OCI-LY1 (cell line): ENCODE results near the gene DUSP16.
A peak's percentile ranks its signal among the peaks of the same experiment; 100 is the strongest.

Experiments
- H2AFZ ChIP-seq: fragments of 200-600 bp; sonication (generic), shearing (Covaris generic); 2 replicates; pipeline ENCODE4 v1.6.0; 2014; ENCODE audit warnings: antibody characterized with exemption, mild to moderate bottlenecking, low read length
- H3F3A ChIP-seq: fragments of 200-600 bp; sonication (generic), shearing (Covaris generic); 2 replicates; pipeline ENCODE4 v1.6.0; 2014; ENCODE audit warnings: mild to moderate bottlenecking, antibody characterized with exemption, low read length, moderate library complexity; ENCODE audit not compliant: insufficient read depth
- H3K27ac ChIP-seq: fragments of 200-600 bp; sonication (generic); 2 replicates; pipeline ENCODE4 v1.5.1; 2014; ENCODE audit warnings: low read length, mixed run types, mild to moderate bottlenecking, low read depth; ENCODE audit not compliant: poor library complexity, severe bottlenecking
- H3K27me3 ChIP-seq: fragments of 200-600 bp; sonication (generic); 2 replicates; pipeline ENCODE4 v1.6.0; 2014; ENCODE audit warnings: antibody characterized with exemption, mild to moderate bottlenecking, low read length, moderate library complexity; ENCODE audit not compliant: insufficient read depth
- H3K36me3 ChIP-seq: fragments of 200-600 bp; sonication (generic); 2 replicates; pipeline ENCODE4 v1.6.1; 2014; ENCODE audit warnings: mild to moderate bottlenecking, antibody characterized with exemption, low read length, moderate library complexity, mixed read lengths; ENCODE audit not compliant: insufficient read depth
- H3K4me1 ChIP-seq: fragments of 200-600 bp; sonication (generic); 2 replicates; pipeline ENCODE4 v1.5.1; 2014; ENCODE audit warnings: mild to moderate bottlenecking, low read length, moderate library complexity; ENCODE audit not compliant: insufficient read depth, severe bottlenecking
- H3K4me2 ChIP-seq: fragments of 200-600 bp; sonication (generic), shearing (Covaris generic); 2 replicates; pipeline ENCODE4 v1.6.1; 2014; ENCODE audit warnings: low read length
- H3K4me3 ChIP-seq: fragments of 200-600 bp; sonication (generic); 2 replicates; pipeline ENCODE4 v1.5.1; 2014; ENCODE audit warnings: low read length, low read depth, mild to moderate bottlenecking, mixed read lengths; ENCODE audit not compliant: poor library complexity, severe bottlenecking
- H3K79me2 ChIP-seq: fragments of 200-600 bp; shearing (Covaris generic); 2 replicates; pipeline ENCODE4 v1.6.1; 2016; ENCODE audit warnings: mixed run types, low read length, mixed read lengths; ENCODE audit not compliant: insufficient read depth
- H3K9ac ChIP-seq: fragments of 200-600 bp; sonication (generic), shearing (Covaris generic); 2 replicates; pipeline ENCODE4 v1.6.1; 2014; ENCODE audit warnings: mild to moderate bottlenecking, low read length, mixed read lengths
- H3K9me2 ChIP-seq: fragments of 200-600 bp; sonication (generic), shearing (Covaris generic); 2 replicates; pipeline ENCODE4 v1.6.1; 2014; ENCODE audit warnings: low read depth, mild to moderate bottlenecking, low read length, mixed read lengths
- H3K9me3 ChIP-seq: fragments of 200-600 bp; shearing (Covaris generic); 2 replicates; pipeline ENCODE4 v1.6.1; 2014; ENCODE audit warnings: low read length, mixed read lengths
- H4K20me1 ChIP-seq: fragments of 200-600 bp; sonication (generic), shearing (Covaris generic); 2 replicates; pipeline ENCODE4 v1.6.0; 2016; ENCODE audit warnings: mild to moderate bottlenecking, low read length; ENCODE audit not compliant: insufficient read depth
- CTCF ChIP-seq: fragments of 200-600 bp; sonication (generic), shearing (Covaris generic); IDR thresholded peaks from 2 replicates; pipeline ENCODE4 v1.5.1; 2017; ENCODE audit warnings: mild to moderate bottlenecking, antibody characterized with exemption, low read length, moderate library complexity, mixed read lengths
- EZH2 ChIP-seq: fragments of 200-600 bp; sonication (generic), shearing (Covaris generic); IDR thresholded peaks from 2 replicates; pipeline ENCODE4 v1.8.0; 2017; ENCODE audit warnings: borderline replicate concordance, mixed run types, mild to moderate bottlenecking, antibody characterized with exemption, low read length, moderate library complexity, mixed read lengths

The DUSP16 gene

GRCh38 chr12:12542286-12542685, 20.4 kb downstream of the DUSP16 start:
- H3K9ac ChIP-seq = no peak overlapping the region
- no peaks in the 10 kb centered on the region for H3F3A ChIP-seq
- no peaks in the 10 kb centered on the region for H4K20me1 ChIP-seq
- H3K4me1 ChIP-seq = peaks cover 67% of the 10 kb centered on the region
- no peak overlapping the region for H3K4me2 ChIP-seq
- TF ChIP-seq CTCF = no peak
- no peak for TF ChIP-seq EZH2
- no peaks in the 10 kb centered on the region for H3K36me3 ChIP-seq
- no peak overlapping the region for H3K4me3 ChIP-seq
- no peaks in the 10 kb centered on the region for H3K27me3 ChIP-seq
- H3K79me2 ChIP-seq = no peaks in the 10 kb centered on the region
- no peak overlapping the region for H3K27ac ChIP-seq
- H2AFZ ChIP-seq = no peak overlapping the region
- H3K9me2 ChIP-seq = no peaks in the 10 kb centered on the region
- H3K9me3 ChIP-seq = no peaks in the 10 kb centered on the region

GRCh38 chr12:12541782-12542181, 20.9 kb downstream of the DUSP16 start:
- Histone ChIP-seq H3K79me2 (no peaks in the 10 kb centered on the region), H3F3A (no peaks in the 10 kb centered on the region), H3K27me3 (no peaks in the 10 kb centered on the region), H3K9ac (no peak overlapping the region), H3K27ac (no peak overlapping the region), H3K36me3 (no peaks in the 10 kb centered on the region), H3K4me3 (no peak overlapping the region), H4K20me1 (no peaks in the 10 kb centered on the region), H2AFZ (no peak overlapping the region), H3K4me1 (peaks cover 64% of the 10 kb centered on the region), H3K9me3 (no peaks in the 10 kb centered on the region), H3K9me2 (no peaks in the 10 kb centered on the region), H3K4me2 (no peak overlapping the region)
- TF ChIP-seq CTCF (no peak), EZH2 (no peak)

- peak overlapping the region; percentile 29; the same call in 1 of the 2 replicates for H3K4me2 ChIP-seq
- no peak overlapping the region for H3K9ac ChIP-seq
- H4K20me1 ChIP-seq = no peaks in the 10 kb centered on the region
- no peaks in the 10 kb centered on the region for H3K27me3 ChIP-seq
- no peak overlapping the region for H2AFZ ChIP-seq
- no peaks in the 10 kb centered on the region for H3K36me3 ChIP-seq
- H3F3A ChIP-seq = no peaks in the 10 kb centered on the region
- H3K4me3 ChIP-seq = no peak overlapping the region
- TF ChIP-seq CTCF (no peak), EZH2 (no peak)
- no peaks in the 10 kb centered on the region for H3K79me2 ChIP-seq
- peaks cover 58% of the 10 kb centered on the region for H3K4me1 ChIP-seq
- H3K27ac ChIP-seq = peak overlapping the region; percentile 54
- H3K9me2 ChIP-seq = no peaks in the 10 kb centered on the region
- H3K9me3 ChIP-seq = no peaks in the 10 kb centered on the region
Observed at GRCh38 chr12:12540261-12541013, 22.2 kb downstream of the DUSP16 start.
